D721Med (cell line): ENCODE measurements around the gene TMEM229A.

Experiments used
- DNase-seq: peaks from one replicate; pipeline ENCODE4 v3.0.0; 2011; ENCODE audit warnings: low spot score; ENCODE audit not compliant: insufficient read length
- FAIRE-seq: peaks from 2 replicates; lab custom pipeline; 2011; peaks lifted over from hg19 to GRCh38; lab: Jason Lieb, UNC
- CTCF ChIP-seq: IDR thresholded peaks from 2 replicates; pipeline ENCODE4 v1.5.1; 2012; ENCODE audit warnings: mild to moderate bottlenecking, control low read depth; ENCODE audit not compliant: insufficient read depth; ENCODE audit errors: missing control alignments

TMEM229A gene

GRCh38 chr7:124071843-124072242 lies 39.0 kb upstream of the TMEM229A start:
- DNase-seq = no peak
- no peak for TF ChIP-seq CTCF
- FAIRE-seq = peak; percentile 89

DNA sequence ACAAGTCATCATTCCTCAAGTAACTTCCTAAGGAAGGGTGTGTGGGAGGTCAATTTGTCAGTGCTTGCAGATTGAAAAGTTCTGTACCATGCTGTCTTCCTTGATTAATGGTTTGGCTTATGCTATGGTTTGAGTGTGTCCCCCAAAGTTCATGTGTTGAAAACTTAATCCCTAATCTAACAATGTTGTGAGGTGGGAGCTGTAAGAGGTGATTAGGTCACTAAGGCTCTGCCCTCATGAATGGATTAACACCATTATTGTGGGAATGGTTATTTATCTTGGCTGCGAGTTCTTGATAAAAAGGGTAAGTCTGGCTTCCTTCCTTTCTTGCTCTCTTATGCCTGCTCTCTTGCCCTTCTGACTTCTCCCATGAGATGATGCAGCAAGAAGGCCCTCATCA lies 29.3 kb upstream of the TMEM229A start:
- FAIRE-seq = no peak
- no peak for TF ChIP-seq CTCF

DNA sequence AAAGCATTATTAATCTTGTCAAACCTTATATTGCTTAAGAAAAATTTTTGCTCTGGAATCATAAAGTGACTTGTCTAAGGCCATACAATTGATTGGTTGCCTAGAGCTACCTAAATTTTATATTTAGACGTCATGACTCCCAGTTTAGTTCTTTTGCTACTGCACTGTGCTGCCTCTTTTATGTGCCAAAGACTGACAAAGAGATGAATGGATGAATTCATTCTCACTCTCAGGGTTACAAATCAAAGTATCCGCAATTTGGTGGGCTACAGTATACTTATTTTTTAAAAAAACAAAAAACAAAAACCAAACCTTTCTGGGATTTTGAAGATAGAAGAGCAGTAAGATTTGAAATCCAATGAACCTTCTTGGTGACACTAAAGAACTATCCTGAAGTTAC lies 27.7 kb upstream of the TMEM229A start:
- no peak for FAIRE-seq

More for the DNA sequence above, 29.3 kb upstream of the TMEM229A start:
- DNase-seq = no peak

GRCh38 chr7:124059375-124059774 lies 26.5 kb upstream of the TMEM229A start:
- DNase-seq (no peak), FAIRE-seq (no peak)
- no peak for TF ChIP-seq CTCF

More for the DNA sequence above, 27.7 kb upstream of the TMEM229A start:
- no peak for TF ChIP-seq CTCF
- DNase-seq = no peak

DNA sequence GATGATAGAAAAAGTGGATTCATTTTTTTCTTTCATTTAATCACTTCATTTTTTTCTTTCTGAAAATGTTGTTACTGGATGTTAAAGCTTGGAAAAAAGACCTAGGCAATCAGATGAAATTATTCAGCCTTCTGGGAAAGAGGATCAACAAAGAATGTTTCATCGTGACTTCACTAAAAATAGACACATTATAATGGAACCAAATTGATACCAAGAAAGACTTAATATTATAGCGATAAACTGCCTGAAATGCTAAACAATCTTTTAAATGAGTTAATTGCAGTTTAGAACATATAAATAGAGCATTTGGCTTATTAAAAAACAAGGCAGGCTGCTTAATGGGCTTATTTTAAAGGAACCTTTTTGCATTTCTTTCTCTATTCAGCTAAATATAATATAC lies 25.6 kb upstream of the TMEM229A start:
- FAIRE-seq (no peak), DNase-seq (no peak)
- no peak for TF ChIP-seq CTCF

GRCh38 chr7:124057872-124058271 lies 25.0 kb upstream of the TMEM229A start:
- FAIRE-seq (no peak), DNase-seq (no peak)
- no peak for TF ChIP-seq CTCF

- no peak for DNase-seq
- no peak for TF ChIP-seq CTCF
- no peak for FAIRE-seq
Observed at GRCh38 chr7:124056234-124056633, 23.4 kb upstream of the TMEM229A start.
